Esophagus muscularis mucosa (tissue), 4 donors: ENCODE results near the gene FANCC. TPM values are rescaled to one million over a fixed set of nuclear protein-coding genes. Genes with fewer than 3 reads are reported as not detected.

Experiments used
- DNase-seq: peaks from one replicate; pipeline ENCODE4 v3.0.0-alpha.2; 2017; ENCODE audit errors: extremely low spot score
- H3K27ac ChIP-seq, 4 donors: fragments of 200-600 bp; sonication (generic); replicated peaks in 1 of 4; 1 replicate in 3 of 4; 2 replicates in 1 of 4; pipeline ENCODE4 v1.5.1; 2016 to 2019; ENCODE audit warnings: mild to moderate bottlenecking in 1 of 4
- H3K27me3 ChIP-seq, 4 donors: fragments of 200-600 bp; sonication (generic); one replicate each; pipeline versions ENCODE4 v1.5.1 to v1.6.0; 2016 to 2019
- H3K36me3 ChIP-seq, 4 donors: fragments of 200-600 bp; sonication (generic); one replicate each; pipeline ENCODE4 v1.5.1; 2016 to 2019
- H3K4me1 ChIP-seq, 4 donors: fragments of 200-600 bp; sonication (generic); one replicate each; pipeline ENCODE4 v1.5.1; 2016 to 2019
- H3K4me3 ChIP-seq, 4 donors: fragments of 200-600 bp; sonication (generic); 1 replicate in 2 of 4; 2 replicates in 2 of 4; pipeline ENCODE4 v1.5.1; 2016 to 2019; ENCODE audit warnings: mild to moderate bottlenecking in 4 of 4, moderate library complexity in 1 of 4
- H3K9me3 ChIP-seq, 4 donors: fragments of 200-600 bp; sonication (generic); 1 replicate in 3 of 4; 2 replicates in 1 of 4; pipeline ENCODE4 v1.5.1; 2016 to 2019
- CTCF ChIP-seq, 3 experiments: fragments of 200-600 bp in 2 of 3; fragments of 450-650 bp in 1 of 3; sonication (generic) in 2 of 3; IDR thresholded peaks; one replicate each; pipeline ENCODE4 v1.5.1; 2017 to 2019; ENCODE audit warnings: antibody characterized with exemption in 3 of 3, mild to moderate bottlenecking in 2 of 3, moderate library complexity in 1 of 3
- EP300 ChIP-seq: sonication (generic); formaldehyde crosslinking; IDR thresholded peaks from one replicate; pipeline ENCODE4 v1.6.1; 2017; ENCODE audit warnings: antibody characterized with exemption
- POLR2A ChIP-seq: fragments of 450-650 bp; IDR thresholded peaks from one replicate; pipeline ENCODE4 v1.6.1; 2017; ENCODE audit warnings: antibody characterized with exemption, moderate library complexity, mild to moderate bottlenecking, low read depth
- POLR2AphosphoS5 ChIP-seq, 2 donors: sonication (generic); formaldehyde crosslinking; IDR thresholded peaks; one replicate each; pipeline ENCODE4 v1.6.1; 2017; ENCODE audit warnings: antibody characterized with exemption in 2 of 2
- WGBS: methylation state at CpG from one replicate; pipeline ENCODE4 v1.1.5; 2018; 5-methylcytosine and 5-hydroxymethylcytosine counted together
- intact Hi-C: fragments of 100-400 bp; cut with DNase I; formaldehyde crosslinking; loops from one replicate; pipeline ENCODE4 v1.15.1; 2023
- total RNA-seq, 4 donors: library from RNA; depleted of rRNA; stranded (reverse); fragments of >200 nt; gene quantifications; one replicate each; pipeline versions ENCODE4 v1.1.0 to v1.2.1, GENCODE V29; 2016

FANCC gene
- total RNA-seq, 4 donors from 2014 or later: 5.3 to 9.5 (median 6.8) TPM

GRCh38 chr9:95131023-95131943, 186.2 kb downstream of the FANCC start:
- Histone ChIP-seq H3K4me3 (no peak overlapping the region), H3K4me1 (peaks cover 6 to 44% (median 35%) of the 10 kb centered on the region in 4 donors), H3K27me3 (no peaks in the 10 kb centered on the region), H3K27ac (no peak overlapping the region), H3K9me3 (no peaks in the 10 kb centered on the region), H3K36me3 (peaks cover 0 to 6% (median 0%) of the 10 kb centered on the region in 4 donors)
- intact Hi-C loops: loop anchor here (2.0 to 10.0 kb wide), 2 partner anchors 134 to 450 kb away; no protein-coding TSS in a partner anchor
- DNase-seq: no peak
- peak in 1 of 2 donors; percentile 44 for TF ChIP-seq POLR2AphosphoS5 (IDR thresholded peaks at IDR 0.05)
- peak; percentile 78 to 88 (median 81) for TF ChIP-seq CTCF (IDR thresholded peaks at IDR 0.05)
- no peak for TF ChIP-seq EP300
- 37% methylated on average over 7 of the region's 7 CpGs for WGBS

DNA sequence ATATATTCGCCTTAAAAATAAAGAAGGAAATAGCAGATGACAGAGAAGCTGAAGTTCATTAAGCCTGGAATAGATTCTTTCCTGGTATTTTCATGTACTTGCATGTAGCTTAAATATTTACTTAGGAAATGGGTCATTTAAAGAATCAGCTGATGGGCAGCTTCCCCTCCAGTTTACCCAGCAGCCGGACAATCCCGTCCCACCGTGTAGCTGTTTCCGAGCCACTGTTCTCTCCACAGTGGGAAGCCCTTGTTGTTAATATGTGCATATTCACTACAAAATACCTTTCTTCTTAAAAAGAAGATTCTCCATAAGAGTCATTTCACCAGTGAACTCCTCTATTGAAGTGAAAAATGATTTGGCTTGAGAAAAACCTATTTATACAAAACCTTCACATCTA, 187.0 kb downstream of the FANCC start:
- 78% methylated on average over 5 of the region's 5 CpGs for WGBS
- no peak for TF ChIP-seq CTCF (IDR thresholded peaks at IDR 0.05)
- no peak for TF ChIP-seq POLR2AphosphoS5 (IDR thresholded peaks at IDR 0.05)
- TF ChIP-seq EP300: no peak
- TF ChIP-seq POLR2A: no peak

GRCh38 chr9:95129476-95130291, 187.8 kb downstream of the FANCC start:
- Histone ChIP-seq H3K27me3 (no peaks in the 10 kb centered on the region), H3K4me3 (no peak overlapping the region), H3K27ac (no peak overlapping the region), H3K9me3 (no peaks in the 10 kb centered on the region), H3K4me1 (peaks cover 6 to 46% (median 41%) of the 10 kb centered on the region in 4 donors), H3K36me3 (peaks cover 0 to 5% (median 0%) of the 10 kb centered on the region in 4 donors)
- DNase-seq: no peak
- WGBS: 88% methylated on average over 8 of the region's 8 CpGs
- TF ChIP-seq POLR2AphosphoS5 (IDR thresholded peaks at IDR 0.05) (no peak), EP300 (no peak), POLR2A (no peak)
- intact Hi-C loops: loop anchor here (2.0 to 10.0 kb wide), 2 partner anchors 135 to 449 kb away; no protein-coding TSS in a partner anchor

More for the DNA sequence above, 187.0 kb downstream of the FANCC start:
- peaks cover 6 to 46% (median 41%) of the 10 kb centered on the region in 4 donors for H3K4me1 ChIP-seq
- H3K27ac ChIP-seq: no peak overlapping the region
- no peak overlapping the region for H3K4me3 ChIP-seq
- no peak for DNase-seq
- peaks cover 0 to 6% (median 0%) of the 10 kb centered on the region in 4 donors for H3K36me3 ChIP-seq
- H3K27me3 ChIP-seq: no peaks in the 10 kb centered on the region
- H3K9me3 ChIP-seq: no peaks in the 10 kb centered on the region
- intact Hi-C loops: loop anchor here (2.0 to 10.0 kb wide), 2 partner anchors 134 to 450 kb away; no protein-coding TSS in a partner anchor

DNA sequence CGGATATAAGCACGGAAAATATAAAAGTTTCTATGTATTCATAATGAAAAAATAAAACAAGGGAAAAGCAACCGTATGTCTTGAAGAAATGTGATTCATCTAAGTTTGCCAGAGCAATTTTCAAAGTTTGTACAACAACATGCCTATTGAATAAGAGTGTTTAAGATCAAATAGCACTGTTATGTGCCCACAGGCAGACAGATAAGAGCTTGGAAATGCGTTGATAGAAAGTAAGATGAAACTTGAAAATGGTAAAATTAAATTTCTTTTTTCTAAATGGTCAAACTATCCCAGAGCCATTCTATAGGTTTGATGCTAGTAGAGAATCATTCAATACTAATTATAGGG, 189.4 kb downstream of the FANCC start:
- DNase-seq: no peak
- WGBS: 77% methylated on average over 4 of the region's 4 CpGs
- peak overlapping the region in 1 of 4 donors; percentile 61 for H3K27ac ChIP-seq
- H3K27me3 ChIP-seq: no peaks in the 10 kb centered on the region
- H3K4me1 ChIP-seq: peaks cover 6 to 46% (median 41%) of the 10 kb centered on the region in 4 donors
- TF ChIP-seq POLR2A (no peak), POLR2AphosphoS5 (IDR thresholded peaks at IDR 0.05) (no peak), EP300 (no peak), CTCF (IDR thresholded peaks at IDR 0.05) (no peak)
- no peaks in the 10 kb centered on the region for H3K36me3 ChIP-seq
- no peaks in the 10 kb centered on the region for H3K9me3 ChIP-seq
- intact Hi-C loops: no loop called here
- H3K4me3 ChIP-seq: no peak overlapping the region
